H9 (cell line): Measurements from ENCODE around the gene ADGRG1. TPM values are rescaled to one million over a fixed set of nuclear protein-coding genes. Genes with fewer than 3 reads are reported as not detected.

Experiments used
- DNase-seq: peaks from one replicate; pipeline ENCODE4 v3.0.0-alpha.2; 2017
- H2AFZ ChIP-seq: one replicate; pipeline ENCODE4 v1.6.1; 2013; ENCODE audit warnings: mild to moderate bottlenecking, low read length, control low read depth, moderate library complexity
- H2AK5ac ChIP-seq: 2 replicates; pipeline ENCODE4 v1.6.1; 2013; ENCODE audit warnings: low read length, control low read depth, mixed read lengths; ENCODE audit not compliant: insufficient read length
- H2BK120ac ChIP-seq: one replicate; pipeline ENCODE4 v1.6.1; 2013; ENCODE audit warnings: low read depth, mild to moderate bottlenecking, low read length, control low read depth, inconsistent platforms; ENCODE audit not compliant: poor library complexity, severe bottlenecking
- H2BK12ac ChIP-seq: 2 replicates; pipeline ENCODE4 v1.6.1; 2013; ENCODE audit warnings: low read length, control low read depth, mixed read lengths, low read depth; ENCODE audit not compliant: insufficient read length
- H2BK15ac ChIP-seq: 2 replicates; pipeline ENCODE4 v1.6.1; 2013; ENCODE audit warnings: low read depth, low read length, control low read depth
- H2BK20ac ChIP-seq: one replicate; pipeline ENCODE4 v1.6.1; 2013; ENCODE audit warnings: low read depth, mild to moderate bottlenecking, low read length, control low read depth, inconsistent platforms; ENCODE audit not compliant: poor library complexity, severe bottlenecking
- H2BK5ac ChIP-seq: 2 replicates; pipeline ENCODE4 v1.6.1; 2013; ENCODE audit warnings: low read length, control low read depth, mixed read lengths; ENCODE audit not compliant: insufficient read length
- H3K14ac ChIP-seq: 2 replicates; pipeline ENCODE4 v1.6.1; 2013; ENCODE audit warnings: low read length, control low read depth; ENCODE audit not compliant: insufficient read depth
- H3K18ac ChIP-seq: 2 replicates; pipeline ENCODE4 v1.6.1; 2013; ENCODE audit warnings: low read depth, mild to moderate bottlenecking, mixed read lengths, low read length, control low read depth; ENCODE audit not compliant: insufficient read length
- H3K23ac ChIP-seq: 2 replicates; pipeline ENCODE4 v1.6.1; 2013; ENCODE audit warnings: low read length, control low read depth, mixed read lengths, low read depth; ENCODE audit not compliant: insufficient read length
- H3K23me2 ChIP-seq: 2 replicates; pipeline ENCODE4 v1.6.1; 2013; ENCODE audit warnings: low read depth, mild to moderate bottlenecking, mixed read lengths, low read length, control low read depth; ENCODE audit not compliant: insufficient read length, poor library complexity, severe bottlenecking
- H3K27ac ChIP-seq: 2 replicates; pipeline ENCODE4 v1.5.1; 2013; ENCODE audit warnings: low read length, control low read depth, mixed read lengths, low read depth; ENCODE audit not compliant: insufficient read length
- H3K27me3 ChIP-seq: 2 replicates; pipeline ENCODE4 v1.6.1; 2013; ENCODE audit warnings: low read length, control low read depth, inconsistent platforms; ENCODE audit not compliant: insufficient read depth
- H3K4ac ChIP-seq: 2 replicates; pipeline ENCODE4 v1.6.1; 2013; ENCODE audit warnings: low read depth, mild to moderate bottlenecking, control low read depth, inconsistent platforms, low read length, moderate library complexity
- H3K4me1 ChIP-seq: 2 replicates; pipeline ENCODE4 v1.6.1; 2013; ENCODE audit warnings: low read length, control low read depth, inconsistent platforms; ENCODE audit not compliant: insufficient read depth
- H3K4me2 ChIP-seq: 2 replicates; pipeline ENCODE4 v1.6.1; 2013; ENCODE audit warnings: low read length, control low read depth, mixed read lengths; ENCODE audit not compliant: insufficient read length, insufficient read depth
- H3K56ac ChIP-seq: 2 replicates; pipeline ENCODE4 v1.6.1; 2013; ENCODE audit warnings: low read depth, mild to moderate bottlenecking, mixed read lengths, low read length, control low read depth; ENCODE audit not compliant: insufficient read length
- H3K79me1 ChIP-seq: 2 replicates; pipeline ENCODE4 v1.6.1; 2013; ENCODE audit warnings: low read depth, mild to moderate bottlenecking, moderate library complexity, low read length, control low read depth, inconsistent platforms; ENCODE audit not compliant: insufficient read depth, poor library complexity, severe bottlenecking
- H3K79me2 ChIP-seq: 2 replicates; pipeline ENCODE4 v1.6.1; 2013; ENCODE audit warnings: low read length, control low read depth, inconsistent platforms; ENCODE audit not compliant: insufficient read depth
- H3K9ac ChIP-seq: 2 replicates; pipeline ENCODE4 v1.6.1; 2013; ENCODE audit warnings: low read length, control low read depth, mixed read lengths; ENCODE audit not compliant: insufficient read length; ENCODE audit errors: extremely low read depth
- H3K9me3 ChIP-seq: one replicate; pipeline ENCODE4 v1.6.1; 2013; ENCODE audit warnings: low read depth, low read length, inconsistent platforms; ENCODE audit not compliant: control insufficient read depth
- H3T11ph ChIP-seq: one replicate; pipeline ENCODE4 v1.6.1; 2013; ENCODE audit warnings: mild to moderate bottlenecking, low read length, control low read depth, inconsistent platforms
- H4K20me1 ChIP-seq: one replicate; pipeline ENCODE4 v1.6.1; 2013; ENCODE audit not compliant: control insufficient read depth, insufficient read length, insufficient read depth
- H4K5ac ChIP-seq: 2 replicates; pipeline ENCODE4 v1.6.1; 2013; ENCODE audit warnings: low read depth, mild to moderate bottlenecking, mixed read lengths, low read length, control low read depth; ENCODE audit not compliant: insufficient read length
- H4K8ac ChIP-seq: replicated peaks from 2 replicates; pipeline ENCODE4 v1.6.1; 2013; ENCODE audit warnings: low read length, control low read depth, mixed read lengths, low read depth; ENCODE audit not compliant: insufficient read length
- H4K91ac ChIP-seq: 2 replicates; pipeline ENCODE4 v1.6.1; 2013; ENCODE audit warnings: low read depth, mild to moderate bottlenecking, moderate library complexity, mixed read lengths, low read length, control low read depth; ENCODE audit not compliant: insufficient read length
- H3K27ac Mint-ChIP-seq, 3 experiments: 2 replicates in 2 of 3; 3 replicates in 1 of 3; pipeline ENCODE4 v1.8.0; 2020 to 2021; ENCODE audit warnings: mixed read lengths in 3 of 3, mild to moderate bottlenecking in 1 of 3, moderate library complexity in 1 of 3
- H3K27me3 Mint-ChIP-seq: 2 replicates; pipeline ENCODE4 v1.8.0; 2021; ENCODE audit warnings: low read depth, mild to moderate bottlenecking, moderate library complexity, mixed read lengths
- H3K36me3 Mint-ChIP-seq, 3 experiments: 2 replicates in 2 of 3; 3 replicates in 1 of 3; pipeline ENCODE4 v1.8.0; 2020 to 2021; ENCODE audit warnings: low read depth in 3 of 3, mixed read lengths in 3 of 3; ENCODE audit not compliant: insufficient read depth in 1 of 3
- H3K4me1 Mint-ChIP-seq, 2 experiments: 2 replicates each; pipeline ENCODE4 v1.8.0; 2020; ENCODE audit warnings: mixed read lengths in 2 of 2
- H3K4me3 Mint-ChIP-seq, 2 experiments: 2 replicates in 1 of 2; 3 replicates in 1 of 2; pipeline ENCODE4 v1.8.0; 2020 to 2021; ENCODE audit warnings: mild to moderate bottlenecking in 2 of 2, mixed read lengths in 2 of 2, moderate library complexity in 1 of 2
- H3K9me3 Mint-ChIP-seq, 2 experiments: 2 replicates in 1 of 2; 3 replicates in 1 of 2; pipeline ENCODE4 v1.8.0; 2020; ENCODE audit warnings: mild to moderate bottlenecking in 2 of 2, mixed read lengths in 2 of 2, moderate library complexity in 1 of 2
- WGBS: extraction: QIAGEN DNeasy Blood & Tissue Kit; methylation state at CpG from one replicate; pipeline ENCODE4 v1.1.7; 2013; ENCODE audit warnings: missing lambda C conversion rate, low lambda C conversion rate, mixed read lengths; ENCODE audit not compliant: insufficient read length; ENCODE audit errors: extremely low coverage; 5-methylcytosine and 5-hydroxymethylcytosine counted together
- total RNA-seq: library from RNA; stranded (reverse); gene quantifications from 2 replicates; pipeline ENCODE4 v1.2.1, GENCODE V29; 2021
- TF ChIP-seq, protein P1 (sequence below): fragments of 200-600 bp; sonication (generic); conservative IDR thresholded peaks from 3 replicates; pipeline ENCODE4 v1.8.0; 2021; ENCODE audit warnings: antibody characterized with exemption, mild to moderate bottlenecking

Gene ADGRG1
- total RNA-seq, 1 experiment from 2014 or later = 1.1 TPM

DNA sequence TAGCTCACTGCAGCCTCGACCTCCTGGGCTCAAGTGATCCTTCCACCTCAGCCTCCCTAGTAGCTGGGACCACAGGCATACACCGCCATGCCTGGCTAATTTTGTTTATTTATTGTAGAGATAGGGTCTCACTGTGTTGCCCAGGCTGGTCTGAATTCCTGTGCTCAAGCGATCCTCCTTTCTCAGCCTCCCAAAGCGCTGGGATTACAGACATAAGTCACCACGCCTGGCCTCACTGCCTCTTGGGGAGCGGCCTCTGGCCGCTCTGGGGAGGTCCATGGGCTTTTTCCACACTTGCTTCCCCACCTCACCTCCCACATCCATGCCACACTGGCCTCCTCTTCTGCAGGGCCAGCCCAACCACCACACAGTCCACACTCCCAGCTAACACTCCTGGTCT is 21.4 kb downstream of the ADGRG1 start:
- Histone ChIP-seq H2BK120ac (no peak overlapping the region), H3K14ac (no peak overlapping the region), H3K4ac (no peak overlapping the region), H2BK20ac (no peak overlapping the region), H2BK15ac (no peak overlapping the region), H4K8ac (no peak overlapping the region), H3K23me2 (no peaks in the 10 kb centered on the region), H3K79me2 (no peaks in the 10 kb centered on the region), H3T11ph (no peak overlapping the region), H4K20me1 (peaks cover 3% of the 10 kb centered on the region), H3K4me2 (no peak overlapping the region), H3K79me1 (no peaks in the 10 kb centered on the region), H3K56ac (no peak overlapping the region), H2AK5ac (no peak overlapping the region), H2AFZ (no peak overlapping the region), H3K18ac (no peak overlapping the region), H3K23ac (no peak overlapping the region), H2BK5ac (no peak overlapping the region), H4K5ac (no peak overlapping the region), H3K4me1 (no peaks in the 10 kb centered on the region), H3K9me3 (no peaks in the 10 kb centered on the region), H3K9ac (no peak overlapping the region), H2BK12ac (no peak overlapping the region), H4K91ac (no peak overlapping the region), H3K27ac (no peak overlapping the region), H3K27me3 (no peaks in the 10 kb centered on the region)
- Mint-ChIP-seq H3K4me1 (peaks cover 4 to 16% of the 10 kb centered on the region in 2 experiments; a peak in 3 of 4 replicates), H3K36me3 (no peaks in the 10 kb centered on the region), H3K4me3 (no peak overlapping the region), H3K27me3 (no peaks in the 10 kb centered on the region; the same call in 1 of the 2 replicates), H3K9me3 (no peaks in the 10 kb centered on the region), H3K27ac (no peak overlapping the region)
- TF ChIP-seq, protein P1, sequence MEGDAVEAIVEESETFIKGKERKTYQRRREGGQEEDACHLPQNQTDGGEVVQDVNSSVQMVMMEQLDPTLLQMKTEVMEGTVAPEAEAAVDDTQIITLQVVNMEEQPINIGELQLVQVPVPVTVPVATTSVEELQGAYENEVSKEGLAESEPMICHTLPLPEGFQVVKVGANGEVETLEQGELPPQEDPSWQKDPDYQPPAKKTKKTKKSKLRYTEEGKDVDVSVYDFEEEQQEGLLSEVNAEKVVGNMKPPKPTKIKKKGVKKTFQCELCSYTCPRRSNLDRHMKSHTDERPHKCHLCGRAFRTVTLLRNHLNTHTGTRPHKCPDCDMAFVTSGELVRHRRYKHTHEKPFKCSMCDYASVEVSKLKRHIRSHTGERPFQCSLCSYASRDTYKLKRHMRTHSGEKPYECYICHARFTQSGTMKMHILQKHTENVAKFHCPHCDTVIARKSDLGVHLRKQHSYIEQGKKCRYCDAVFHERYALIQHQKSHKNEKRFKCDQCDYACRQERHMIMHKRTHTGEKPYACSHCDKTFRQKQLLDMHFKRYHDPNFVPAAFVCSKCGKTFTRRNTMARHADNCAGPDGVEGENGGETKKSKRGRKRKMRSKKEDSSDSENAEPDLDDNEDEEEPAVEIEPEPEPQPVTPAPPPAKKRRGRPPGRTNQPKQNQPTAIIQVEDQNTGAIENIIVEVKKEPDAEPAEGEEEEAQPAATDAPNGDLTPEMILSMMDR = no peak
- no CpG with 5 or more reads among the region's 7 CpGs for WGBS
- no peak for DNase-seq
